Gastrocnemius medialis (tissue), 4 donors: Measurements from ENCODE around the gene JMJD1C.

Source experiments
- CTCF ChIP-seq, 5 experiments: fragments of 450-650 bp in 3 of 5; fragments of 200-600 bp in 2 of 5; sonication (generic) in 2 of 5; IDR thresholded peaks in 4 of 5; conservative IDR thresholded peaks in 1 of 5; 1 replicate in 4 of 5; 2 replicates in 1 of 5; pipeline ENCODE4 v1.5.1; 2016 to 2019; ENCODE audit warnings: antibody characterized with exemption in 5 of 5, mild to moderate bottlenecking in 3 of 5, moderate library complexity in 3 of 5
- POLR2A ChIP-seq, 2 donors: fragments of 450-650 bp; IDR thresholded peaks; one replicate each; pipeline ENCODE4 v1.6.1; 2017; ENCODE audit warnings: antibody characterized with exemption in 2 of 2, mild to moderate bottlenecking in 2 of 2, moderate library complexity in 2 of 2

GRCh38 chr10:63410633-63411032, 55.1 kb downstream of the JMJD1C start:
- TF ChIP-seq POLR2A (IDR thresholded peaks at IDR 0.05) (no peak), CTCF (IDR thresholded peaks at IDR 0.05 in 4 of 5, conservative IDR thresholded peaks at IDR 0.05 in 1 of 5) (no peak)
